ENCODE measurements around the gene TLNRD1. TPM values are rescaled to one million over a fixed set of nuclear protein-coding genes. Genes with fewer than 3 reads are reported as not detected.

The TLNRD1 gene
- total RNA-seq, 4 donors from 2014 or later, result 20.8 to 57.2 (median 28.2) TPM

DNA sequence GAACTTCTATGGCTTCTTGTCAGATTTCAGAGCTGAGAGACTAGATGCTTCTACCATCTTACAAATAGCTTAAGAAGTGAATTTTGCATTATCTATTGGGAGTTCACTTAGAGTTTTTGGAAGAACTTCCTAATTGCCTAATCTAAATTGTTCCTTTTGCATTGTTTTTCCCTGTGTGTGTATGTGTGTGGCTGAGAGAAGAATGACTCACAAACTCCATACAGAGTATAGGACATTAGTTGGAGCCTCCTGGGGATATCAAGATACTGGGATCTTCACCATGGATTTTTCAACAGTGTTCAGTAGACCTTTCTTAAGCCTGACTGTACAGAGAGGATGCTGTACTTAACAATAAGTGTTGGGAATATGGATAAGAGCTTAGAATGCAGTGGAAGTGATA is 10.9 kb downstream of the TLNRD1 start:
- Histone ChIP-seq H3K27me3 (no peaks in the 10 kb centered on the region), H3K9me3 (no peaks in the 10 kb centered on the region), H3K4me1 (peaks cover 0 to 22% (median 2%) of the 10 kb centered on the region in 4 donors), H3K27ac (no peak overlapping the region), H3K4me3 (no peak overlapping the region), H3K36me3 (no peaks in the 10 kb centered on the region)
- intact Hi-C loops (cut with DNase I; ENCODE audit: low total_unique reads) (no loop called here), in situ Hi-C loops (cut with MboI; ENCODE audit: low pct_ligation_motif_present in 1 of 4, low pct_unique_long_range_greater_than_20kb in 1 of 4, low sequenced_read_pairs in 3 of 4) (no loop called here)
- no peak for DNase-seq
- no peak for TF ChIP-seq EP300 (IDR thresholded peaks at IDR 0.05; ENCODE audit: low read depth)
- no peak for TF ChIP-seq POLR2A (IDR thresholded peaks at IDR 0.05)
- no peak for TF ChIP-seq POLR2AphosphoS5 (IDR thresholded peaks at IDR 0.05)
- TF ChIP-seq, protein P1, sequence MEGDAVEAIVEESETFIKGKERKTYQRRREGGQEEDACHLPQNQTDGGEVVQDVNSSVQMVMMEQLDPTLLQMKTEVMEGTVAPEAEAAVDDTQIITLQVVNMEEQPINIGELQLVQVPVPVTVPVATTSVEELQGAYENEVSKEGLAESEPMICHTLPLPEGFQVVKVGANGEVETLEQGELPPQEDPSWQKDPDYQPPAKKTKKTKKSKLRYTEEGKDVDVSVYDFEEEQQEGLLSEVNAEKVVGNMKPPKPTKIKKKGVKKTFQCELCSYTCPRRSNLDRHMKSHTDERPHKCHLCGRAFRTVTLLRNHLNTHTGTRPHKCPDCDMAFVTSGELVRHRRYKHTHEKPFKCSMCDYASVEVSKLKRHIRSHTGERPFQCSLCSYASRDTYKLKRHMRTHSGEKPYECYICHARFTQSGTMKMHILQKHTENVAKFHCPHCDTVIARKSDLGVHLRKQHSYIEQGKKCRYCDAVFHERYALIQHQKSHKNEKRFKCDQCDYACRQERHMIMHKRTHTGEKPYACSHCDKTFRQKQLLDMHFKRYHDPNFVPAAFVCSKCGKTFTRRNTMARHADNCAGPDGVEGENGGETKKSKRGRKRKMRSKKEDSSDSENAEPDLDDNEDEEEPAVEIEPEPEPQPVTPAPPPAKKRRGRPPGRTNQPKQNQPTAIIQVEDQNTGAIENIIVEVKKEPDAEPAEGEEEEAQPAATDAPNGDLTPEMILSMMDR (IDR thresholded peaks at IDR 0.05), result no peak

DNA sequence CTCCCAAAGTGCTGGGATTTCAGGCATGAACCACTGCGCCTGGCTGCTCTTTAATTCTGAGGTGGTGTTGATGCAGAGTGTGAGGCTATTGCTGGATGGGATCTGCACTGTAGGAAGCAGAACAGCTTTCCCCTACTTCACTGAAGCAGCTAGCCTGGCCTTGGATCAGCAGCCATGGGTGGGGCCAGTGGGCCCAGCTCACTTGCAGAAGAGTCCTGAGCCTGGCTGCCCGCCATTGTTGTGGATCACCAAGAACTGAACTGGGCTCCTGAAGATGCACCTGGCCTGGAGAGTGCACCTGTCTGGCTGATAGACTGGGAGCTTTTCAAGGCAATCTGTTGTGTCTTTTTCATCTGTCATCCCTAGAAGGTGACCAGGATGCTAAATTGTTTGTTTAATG is 11.9 kb downstream of the TLNRD1 start:
- WGBS, 2 donors (ENCODE audit: low coverage in 1 of 2), result 94% methylated on average over 2 of the region's 2 CpGs; no CpG with 5 or more reads in 1 of the 2 donors
- no peak overlapping the region for H3K4me3 ChIP-seq
- in situ Hi-C loops (cut with MboI; ENCODE audit: low pct_ligation_motif_present in 1 of 4, low pct_unique_long_range_greater_than_20kb in 1 of 4, low sequenced_read_pairs in 3 of 4), result no loop called here
- H3K36me3 ChIP-seq, result no peaks in the 10 kb centered on the region
- H3K9me3 ChIP-seq, result no peaks in the 10 kb centered on the region
- no peak for DNase-seq
- H3K27me3 ChIP-seq, result no peaks in the 10 kb centered on the region
- H3K27ac ChIP-seq, result no peak overlapping the region
- TF ChIP-seq EP300 (IDR thresholded peaks at IDR 0.05; ENCODE audit: low read depth), result no peak
- no peak for TF ChIP-seq POLR2AphosphoS5 (IDR thresholded peaks at IDR 0.05)
- no peak for TF ChIP-seq POLR2A (IDR thresholded peaks at IDR 0.05)
- TF ChIP-seq, protein P1 (IDR thresholded peaks at IDR 0.05), result no peak
- intact Hi-C loops (cut with DNase I; ENCODE audit: low total_unique reads), result no loop called here
- H3K4me1 ChIP-seq, result peaks cover 0 to 14% (median under 1%) of the 10 kb centered on the region in 4 donors

DNA sequence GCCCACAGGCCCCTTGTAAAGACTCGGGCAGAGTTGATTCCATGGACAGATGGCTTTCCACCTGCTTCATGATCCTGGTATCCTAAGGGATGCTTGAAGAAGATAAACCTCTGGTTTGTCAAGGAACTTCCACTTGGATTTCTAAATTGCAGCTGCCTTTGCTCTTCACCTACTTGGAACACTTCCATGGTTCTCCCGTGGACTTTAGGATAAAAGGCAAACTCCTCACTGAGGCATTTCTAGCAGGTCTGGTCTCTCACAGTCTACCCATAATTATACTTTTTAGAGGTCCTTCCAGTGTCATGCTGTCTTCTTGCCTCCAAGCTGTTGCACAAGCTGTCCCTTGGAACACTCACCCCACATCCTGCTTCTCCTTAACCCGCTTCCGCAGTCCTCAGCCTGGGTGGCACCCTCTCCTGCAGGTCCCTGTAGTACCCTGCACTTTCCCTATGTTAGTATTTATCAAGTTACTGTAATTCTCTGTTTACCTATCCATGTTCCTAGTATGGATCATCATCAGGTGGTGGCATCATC is 12.7 kb downstream of the TLNRD1 start:
- in situ Hi-C loops (cut with MboI; ENCODE audit: low pct_ligation_motif_present in 1 of 4, low pct_unique_long_range_greater_than_20kb in 1 of 4, low sequenced_read_pairs in 3 of 4) (no loop called here), intact Hi-C loops (cut with DNase I; ENCODE audit: low total_unique reads) (no loop called here)
- no peaks in the 10 kb centered on the region for H3K27me3 ChIP-seq
- H3K4me1 ChIP-seq, result peaks cover 0 to 5% (median 0%) of the 10 kb centered on the region in 4 donors
- H3K9me3 ChIP-seq, result no peaks in the 10 kb centered on the region
- H3K36me3 ChIP-seq, result no peaks in the 10 kb centered on the region
- 73 to 86% methylated on average over 4 of the region's 4 CpGs for WGBS, 2 donors (ENCODE audit: low coverage in 1 of 2)
- H3K4me3 ChIP-seq, result no peak overlapping the region
- TF ChIP-seq POLR2AphosphoS5 (IDR thresholded peaks at IDR 0.05), result no peak
- TF ChIP-seq, protein P1 (IDR thresholded peaks at IDR 0.05), result no peak
- no peak for TF ChIP-seq POLR2A (IDR thresholded peaks at IDR 0.05)
- TF ChIP-seq EP300 (IDR thresholded peaks at IDR 0.05; ENCODE audit: low read depth), result no peak
- DNase-seq, result no peak
- no peak overlapping the region for H3K27ac ChIP-seq

DNA sequence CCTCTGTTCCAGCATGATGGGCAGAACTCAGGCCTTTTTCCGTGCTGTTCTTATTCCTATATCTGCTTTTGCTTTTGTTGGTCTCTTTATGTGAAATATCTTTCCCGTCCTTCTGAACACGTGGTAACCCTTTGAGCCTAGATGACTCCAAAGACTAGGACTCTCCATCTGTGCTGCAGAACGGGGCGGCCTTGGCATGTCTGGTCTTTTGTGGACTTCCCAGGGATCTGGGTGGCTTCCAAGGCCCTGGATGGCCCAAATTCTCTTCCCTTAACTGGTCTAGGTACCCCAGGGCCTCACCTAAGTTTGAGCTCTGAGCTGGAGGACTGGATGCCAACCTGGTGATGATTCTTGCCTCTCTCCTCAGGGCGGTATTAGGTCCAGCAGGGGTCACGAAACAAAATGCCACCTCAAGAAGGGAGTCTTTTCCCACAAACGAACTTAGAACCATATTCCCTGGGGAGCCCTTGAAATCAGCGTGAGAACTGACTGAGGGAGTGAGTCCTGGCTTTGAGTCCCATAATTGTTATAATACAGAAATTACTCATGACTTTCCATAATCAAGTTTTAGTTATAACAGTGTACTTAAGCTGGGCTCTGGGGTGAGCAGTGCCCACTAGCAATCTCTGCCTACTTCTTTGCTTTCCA is 13.8 kb downstream of the TLNRD1 start:
- in situ Hi-C loops (cut with MboI; ENCODE audit: low pct_ligation_motif_present in 1 of 4, low pct_unique_long_range_greater_than_20kb in 1 of 4, low sequenced_read_pairs in 3 of 4), result no loop called here
- 80 to 86% methylated on average over 3 to 9 of the region's 9 CpGs for WGBS, 2 donors (ENCODE audit: low coverage in 1 of 2)

More for the DNA sequence above, 13.8 kb downstream of the TLNRD1 start:
- TF ChIP-seq, protein P1 (IDR thresholded peaks at IDR 0.05), result no peak
- no peak for TF ChIP-seq POLR2AphosphoS5 (IDR thresholded peaks at IDR 0.05)
- no peak for TF ChIP-seq EP300 (IDR thresholded peaks at IDR 0.05; ENCODE audit: low read depth)
- TF ChIP-seq POLR2A (IDR thresholded peaks at IDR 0.05), result no peak
- no peaks in the 10 kb centered on the region for H3K9me3 ChIP-seq
- H3K27ac ChIP-seq, result no peak overlapping the region
- intact Hi-C loops (cut with DNase I; ENCODE audit: low total_unique reads), result no loop called here
- no peak for DNase-seq
- H3K36me3 ChIP-seq, result no peaks in the 10 kb centered on the region
- no peak overlapping the region for H3K4me3 ChIP-seq
- no peaks in the 10 kb centered on the region for H3K4me1 ChIP-seq
- H3K27me3 ChIP-seq, result no peaks in the 10 kb centered on the region

Data from transverse colon (tissue), 4 donors.